MM.1S (cell line): ENCODE data around the gene POLR2E.

Experiments
- DNase-seq: peaks from one replicate; pipeline ENCODE4 v3.0.0-alpha.2; 2015
- H2AFZ ChIP-seq: fragments of 300-600 bp; sonication (generic); 2 replicates; pipeline ENCODE4 v1.6.0; 2016; ENCODE audit warnings: antibody characterized with exemption, low read length
- H3F3A ChIP-seq: fragments of 300-600 bp; sonication (generic); 2 replicates; pipeline ENCODE4 v1.6.1; 2016; ENCODE audit warnings: mild to moderate bottlenecking, antibody characterized with exemption, low read length, moderate library complexity, mixed read lengths; ENCODE audit not compliant: insufficient read depth
- H3K27ac ChIP-seq: fragments of 300-600 bp; sonication (generic); 2 replicates; pipeline ENCODE4 v1.5.1; 2016; ENCODE audit warnings: mild to moderate bottlenecking, low read length
- H3K27me3 ChIP-seq: fragments of 300-600 bp; sonication (generic); replicated peaks from 2 replicates; pipeline ENCODE4 v1.6.0; 2016; ENCODE audit warnings: low read length; ENCODE audit not compliant: insufficient read depth
- H3K36me3 ChIP-seq: fragments of 300-600 bp; sonication (generic); replicated peaks from 2 replicates; pipeline ENCODE4 v1.6.1; 2016; ENCODE audit warnings: mild to moderate bottlenecking, low read length, mixed read lengths; ENCODE audit not compliant: insufficient read depth
- H3K4me1 ChIP-seq: fragments of 300-600 bp; sonication (generic); 2 replicates; pipeline ENCODE4 v1.6.1; 2016; ENCODE audit warnings: low read length, mixed read lengths
- H3K4me2 ChIP-seq: fragments of 300-600 bp; sonication (generic); 2 replicates; pipeline ENCODE4 v1.6.0; 2016; ENCODE audit warnings: low read depth, low read length
- H3K4me3 ChIP-seq: fragments of 300-600 bp; sonication (generic); 2 replicates; pipeline ENCODE4 v1.5.1; 2016; ENCODE audit warnings: low read length, mixed read lengths
- H3K79me2 ChIP-seq: fragments of 300-600 bp; sonication (generic); 2 replicates; pipeline ENCODE4 v1.6.1; 2016; ENCODE audit warnings: mixed run types, low read length, mixed read lengths
- H3K9ac ChIP-seq: fragments of 300-600 bp; sonication (generic); 2 replicates; pipeline ENCODE4 v1.6.1; 2016; ENCODE audit warnings: low read length, mixed read lengths
- H3K9me2 ChIP-seq: fragments of 300-600 bp; sonication (generic); replicated peaks from 2 replicates; pipeline ENCODE4 v1.6.1; 2016; ENCODE audit warnings: mild to moderate bottlenecking, low read length, mixed read lengths; ENCODE audit not compliant: insufficient read depth
- H3K9me3 ChIP-seq: fragments of 300-600 bp; sonication (generic); replicated peaks from 2 replicates; pipeline ENCODE4 v1.6.1; 2016; ENCODE audit warnings: mild to moderate bottlenecking, low read length, mixed read lengths; ENCODE audit not compliant: insufficient read depth
- H4K20me1 ChIP-seq: fragments of 300-600 bp; sonication (generic); 2 replicates; pipeline ENCODE4 v1.6.1; 2016; ENCODE audit warnings: mild to moderate bottlenecking, low read length, moderate library complexity, mixed read lengths; ENCODE audit not compliant: insufficient read depth
- EZH2 ChIP-seq: fragments of 300-600 bp; sonication (generic); optimal IDR thresholded peaks from 2 replicates; pipeline ENCODE3; 2017; ENCODE audit warnings: low read depth, mild to moderate bottlenecking, antibody characterized with exemption, low read length, mixed read lengths
- EZH2phosphoT487 ChIP-seq: fragments of 300-600 bp; sonication (generic); IDR thresholded peaks from 2 replicates; pipeline ENCODE4 v1.6.1; 2018; ENCODE audit warnings: antibody characterized with exemption, low read length
- TF ChIP-seq, protein P1 (sequence below): fragments of 300-600 bp; sonication (generic); IDR thresholded peaks from 2 replicates; pipeline ENCODE4 v1.5.1; 2016; ENCODE audit warnings: antibody characterized with exemption, low read length, mixed read lengths

Gene POLR2E

DNA sequence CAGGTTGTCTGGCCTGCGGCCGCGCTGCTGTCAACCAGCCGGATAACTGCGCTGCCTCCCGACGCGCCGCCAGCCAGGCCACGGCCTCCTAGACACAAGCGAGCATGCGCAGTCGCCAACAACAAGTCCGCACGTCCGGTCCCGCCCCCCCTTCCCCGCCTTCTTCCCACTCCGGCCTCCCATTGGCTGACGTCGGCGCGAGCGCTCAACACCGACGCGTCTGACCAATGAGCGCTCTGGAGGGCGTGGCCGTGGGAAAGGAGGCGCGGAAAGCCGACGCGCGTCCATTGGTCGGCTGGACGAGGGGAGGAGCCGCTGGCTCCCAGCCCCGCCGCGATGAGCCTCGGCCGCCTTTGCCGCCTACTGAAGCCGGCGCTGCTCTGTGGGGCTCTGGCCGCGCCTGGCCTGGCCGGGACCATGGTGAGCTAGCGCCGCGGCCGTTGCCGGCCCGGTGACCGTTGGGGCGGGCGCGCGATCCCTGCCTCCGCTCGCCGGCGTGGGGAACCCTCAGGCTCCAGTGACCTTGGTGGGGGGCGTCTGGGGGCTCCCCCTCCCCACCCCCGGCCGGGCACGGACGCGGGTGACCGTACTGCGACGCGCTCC lies 8.6 kb upstream of the POLR2E start, which contains the start of gene GPX4:
GPX4 (plus strand) TSS at position 287 of the 603 bp plus-strand sequence; CDS start at position 337, 50 bp downstream.
- peaks cover 7% of the 10 kb centered on the region; the same call in 1 of the 2 replicates for H3F3A ChIP-seq
- H3K4me1 ChIP-seq, result peaks cover 3% of the 10 kb centered on the region; the same call in 1 of the 2 replicates
- peak within 1 kb of the TSS; percentile 99 for H3K4me3 ChIP-seq
- H2AFZ ChIP-seq, result peak within 1 kb of the TSS; percentile 76
- TF ChIP-seq, protein P1, sequence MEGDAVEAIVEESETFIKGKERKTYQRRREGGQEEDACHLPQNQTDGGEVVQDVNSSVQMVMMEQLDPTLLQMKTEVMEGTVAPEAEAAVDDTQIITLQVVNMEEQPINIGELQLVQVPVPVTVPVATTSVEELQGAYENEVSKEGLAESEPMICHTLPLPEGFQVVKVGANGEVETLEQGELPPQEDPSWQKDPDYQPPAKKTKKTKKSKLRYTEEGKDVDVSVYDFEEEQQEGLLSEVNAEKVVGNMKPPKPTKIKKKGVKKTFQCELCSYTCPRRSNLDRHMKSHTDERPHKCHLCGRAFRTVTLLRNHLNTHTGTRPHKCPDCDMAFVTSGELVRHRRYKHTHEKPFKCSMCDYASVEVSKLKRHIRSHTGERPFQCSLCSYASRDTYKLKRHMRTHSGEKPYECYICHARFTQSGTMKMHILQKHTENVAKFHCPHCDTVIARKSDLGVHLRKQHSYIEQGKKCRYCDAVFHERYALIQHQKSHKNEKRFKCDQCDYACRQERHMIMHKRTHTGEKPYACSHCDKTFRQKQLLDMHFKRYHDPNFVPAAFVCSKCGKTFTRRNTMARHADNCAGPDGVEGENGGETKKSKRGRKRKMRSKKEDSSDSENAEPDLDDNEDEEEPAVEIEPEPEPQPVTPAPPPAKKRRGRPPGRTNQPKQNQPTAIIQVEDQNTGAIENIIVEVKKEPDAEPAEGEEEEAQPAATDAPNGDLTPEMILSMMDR, result no peak
- H3K79me2 ChIP-seq, result peaks cover 22% of the 10 kb centered on the region
- H3K27ac ChIP-seq, result peak within 1 kb of the TSS; percentile 91
- peak; percentile 100 for DNase-seq
- peak within 1 kb of the TSS; percentile 95 for H3K4me2 ChIP-seq
- peak within 1 kb of the TSS; percentile 94 for H3K9ac ChIP-seq
- H3K36me3 ChIP-seq, result no peaks in the 10 kb centered on the region
- no peaks in the 10 kb centered on the region for H4K20me1 ChIP-seq
- H3K27me3 ChIP-seq, result no peaks in the 10 kb centered on the region
- no peaks in the 10 kb centered on the region for H3K9me2 ChIP-seq
- no peaks in the 10 kb centered on the region for H3K9me3 ChIP-seq

DNA sequence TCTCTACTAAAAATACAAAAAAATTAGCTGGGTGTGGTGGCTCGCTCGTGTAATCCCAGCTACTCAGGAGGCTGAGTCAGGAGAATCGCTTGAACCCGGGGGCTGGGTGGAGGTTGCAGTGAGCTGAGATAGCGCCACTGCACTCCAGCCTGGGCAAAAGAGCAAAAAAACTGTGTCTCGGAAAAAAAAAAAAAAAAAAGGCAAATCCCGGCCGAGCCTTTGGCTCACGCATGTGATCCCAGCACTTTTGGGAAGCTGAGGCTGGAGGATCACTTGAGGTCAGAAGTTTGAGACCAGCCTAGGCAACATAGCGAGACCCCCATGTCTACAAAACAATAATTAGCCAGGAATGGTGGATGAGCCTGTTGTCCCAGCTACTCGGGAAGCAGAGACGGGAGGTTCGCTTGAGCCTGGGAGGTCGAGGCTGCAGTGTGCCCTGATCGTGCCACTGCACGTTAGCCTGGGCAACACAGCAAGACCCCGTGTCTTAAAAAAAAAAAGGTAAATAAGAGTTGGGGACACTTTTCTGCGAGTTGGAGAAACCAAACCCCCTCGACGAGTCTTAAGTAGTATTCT lies 8.0 kb upstream of the POLR2E start:
- no peak overlapping the region for H3K27ac ChIP-seq
- H4K20me1 ChIP-seq, result no peaks in the 10 kb centered on the region
- peak overlapping the region; percentile 32 for H3K4me3 ChIP-seq
- no peaks in the 10 kb centered on the region for H3K27me3 ChIP-seq
- TF ChIP-seq, protein P1, result no peak
- TF ChIP-seq EZH2phosphoT487 (no peak), EZH2 (no peak)
- peak overlapping the region; percentile 35; the same call in 1 of the 2 replicates for H3K9ac ChIP-seq
- H3F3A ChIP-seq, result peaks cover 7% of the 10 kb centered on the region; the same call in 1 of the 2 replicates
- H3K4me1 ChIP-seq, result peaks cover 3% of the 10 kb centered on the region; the same call in 1 of the 2 replicates
- H3K79me2 ChIP-seq, result peaks cover 22% of the 10 kb centered on the region
- no peak for DNase-seq
- H2AFZ ChIP-seq, result peak overlapping the region; percentile 52
- H3K4me2 ChIP-seq, result peak overlapping the region; percentile 63; the same call in 1 of the 2 replicates
- H3K36me3 ChIP-seq, result no peaks in the 10 kb centered on the region
- H3K9me2 ChIP-seq, result no peaks in the 10 kb centered on the region
- H3K9me3 ChIP-seq, result no peaks in the 10 kb centered on the region

DNA sequence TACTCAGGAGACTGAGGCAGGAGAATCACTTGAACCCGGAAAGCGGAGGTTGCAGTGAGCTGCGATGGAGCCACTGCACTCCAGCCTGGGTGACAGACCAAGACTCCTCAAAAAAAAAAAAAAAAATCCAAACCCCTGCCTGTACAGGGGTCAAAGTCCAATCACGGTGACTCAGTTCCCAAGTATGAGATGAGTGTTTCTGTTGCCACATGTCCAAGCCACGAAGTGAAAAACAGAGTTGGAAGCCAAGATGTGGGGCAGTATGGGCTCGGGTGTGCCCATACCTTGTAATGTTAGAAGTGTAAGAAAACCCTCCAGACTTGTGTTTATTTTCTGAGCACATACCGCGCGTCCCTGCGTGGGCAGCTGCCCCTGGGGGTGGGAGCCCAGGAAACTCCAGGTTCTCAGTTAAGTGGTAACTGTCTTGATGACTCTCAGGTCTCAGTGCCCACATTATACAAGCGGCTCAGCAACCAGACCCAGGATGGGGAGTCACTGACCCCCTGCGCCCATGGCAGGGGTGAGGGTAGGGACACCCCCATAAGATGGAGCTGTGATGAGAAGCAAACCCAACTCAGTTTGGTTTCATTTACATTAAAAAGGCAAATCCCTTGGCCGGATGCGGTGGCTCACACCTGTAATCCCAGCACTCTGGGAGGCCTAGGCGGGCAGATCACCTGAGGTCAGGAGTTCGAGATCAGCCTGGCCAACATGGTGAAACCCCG lies 7.4 kb upstream of the POLR2E start:
- Histone ChIP-seq H3K79me2 (peaks cover 22% of the 10 kb centered on the region), H3K27ac (no peak overlapping the region), H3K4me3 (no peak overlapping the region), H3K4me2 (no peak overlapping the region), H2AFZ (no peak overlapping the region), H3K27me3 (no peaks in the 10 kb centered on the region), H3K9ac (no peak overlapping the region), H4K20me1 (no peaks in the 10 kb centered on the region), H3K9me3 (no peaks in the 10 kb centered on the region), H3K9me2 (no peaks in the 10 kb centered on the region), H3F3A (peaks cover 7% of the 10 kb centered on the region; the same call in 1 of the 2 replicates), H3K4me1 (peaks cover 3% of the 10 kb centered on the region; the same call in 1 of the 2 replicates), H3K36me3 (no peaks in the 10 kb centered on the region)
- TF ChIP-seq EZH2phosphoT487, result no peak
- TF ChIP-seq EZH2, result no peak
- TF ChIP-seq, protein P1, result no peak
- DNase-seq, result no peak
